AG04450 (cell line): Measurements from ENCODE around the gene IL17REL. TPM values are rescaled to one million over a fixed set of nuclear protein-coding genes. Genes with fewer than 3 reads are reported as not detected.

Experiments
- CTCF ChIA-PET: fragments of 300-600, 350-600 bp; formaldehyde crosslinking; extraction: SDS; loops from one replicate; lab custom pipeline; 2022; ENCODE audit warnings: antibody characterized with exemption, inconsistent platforms; lab: Charles Lee
- POLR2A ChIA-PET: fragments of 350-600 bp; formaldehyde crosslinking; extraction: SDS; loops from one replicate; lab custom pipeline; 2021; ENCODE audit warnings: antibody characterized with exemption, inconsistent platforms; lab: Yijun Ruan, JAX
- DNase-seq: peaks from one replicate; pipeline ENCODE4 v3.0.0-alpha.2; 2011; ENCODE audit warnings: low read depth, low spot score
- H3K27ac ChIP-seq: one replicate; pipeline ENCODE4 v1.5.1; 2012; ENCODE audit warnings: low read depth, low read length, control low read depth
- H3K27me3 ChIP-seq: one replicate; pipeline ENCODE4 v1.6.0; 2012; ENCODE audit warnings: low read length; ENCODE audit not compliant: control insufficient read depth, insufficient read depth
- H3K4me3 ChIP-seq: 2 replicates; pipeline ENCODE4 v1.5.1; 2011; ENCODE audit warnings: mild to moderate bottlenecking, low read depth, low read length, control low read depth
- H3K9me3 ChIP-seq: 2 replicates; pipeline ENCODE4 v1.5.1; 2012; ENCODE audit warnings: low read length; ENCODE audit not compliant: control insufficient read depth, insufficient read depth
- CTCF ChIP-seq: IDR thresholded peaks from 2 replicates; pipeline ENCODE4 v1.5.1; 2011; ENCODE audit warnings: low read depth, low read length, control low read depth, inconsistent platforms
- polyA plus RNA-seq: library from polyadenylated mRNA; depleted of rRNA; stranded (reverse); fragments of >200 nt; gene quantifications from 2 replicates; pipeline ENCODE4 v1.2.3, GENCODE V29; 2011

The IL17REL gene
- polyA plus RNA-seq, 1 experiment: not detected

- H3K27ac ChIP-seq: no peak overlapping the region
- ChIA-PET CTCF (no interaction called here), POLR2A (no interaction called here)
- no peak for DNase-seq
- H3K4me3 ChIP-seq: no peak overlapping the region
- H3K9me3 ChIP-seq: peaks cover 6% of the 10 kb centered on the region; the same call in 1 of the 2 replicates
- no peaks in the 10 kb centered on the region for H3K27me3 ChIP-seq
- no peak for TF ChIP-seq CTCF
Measured at GRCh38 chr22:49975543-49976389, 36.8 kb downstream of the IL17REL start.

GRCh38 chr22:49973018-49973961, 39.3 kb downstream of the IL17REL start:
- DNase-seq: no peak
- H3K4me3 ChIP-seq: no peak overlapping the region
- no peak for TF ChIP-seq CTCF

GRCh38 chr22:49972163-49973017, 40.2 kb downstream of the IL17REL start:
- no peak for DNase-seq
- CTCF ChIA-PET: no interaction called here
- TF ChIP-seq CTCF: no peak
- no peaks in the 10 kb centered on the region for H3K27me3 ChIP-seq
- POLR2A ChIA-PET: interaction anchor here (0.7 kb wide), 2 partner anchors 10 to 180 kb away, joined by 3 to 6 read pairs; no protein-coding TSS in a partner anchor
- H3K27ac ChIP-seq: no peak overlapping the region
- H3K9me3 ChIP-seq: peaks cover 3% of the 10 kb centered on the region; the same call in 1 of the 2 replicates
- peak overlapping the region; percentile 55; the same call in 1 of the 2 replicates for H3K4me3 ChIP-seq

More at GRCh38 chr22:49973018-49973961, 39.3 kb downstream of the IL17REL start:
- no peak overlapping the region for H3K27ac ChIP-seq
- CTCF ChIA-PET: no interaction called here
- no peaks in the 10 kb centered on the region for H3K27me3 ChIP-seq
- peaks cover 3% of the 10 kb centered on the region; the same call in 1 of the 2 replicates for H3K9me3 ChIP-seq
- POLR2A ChIA-PET: no interaction called here

GRCh38 chr22:49971232-49972162, 41.1 kb downstream of the IL17REL start:
- peak overlapping the region; percentile 55 for H3K4me3 ChIP-seq
- peak overlapping the region; percentile 92 for H3K27ac ChIP-seq
- no peak for DNase-seq
- CTCF ChIA-PET: no interaction called here
- TF ChIP-seq CTCF: no peak
- POLR2A ChIA-PET: interaction anchor here (0.6 to 1.0 kb wide), 5 partner anchors 9 to 181 kb away, joined by 3 to 12 read pairs (median 4); no protein-coding TSS in a partner anchor
- H3K9me3 ChIP-seq: peaks cover 3% of the 10 kb centered on the region; the same call in 1 of the 2 replicates
- no peaks in the 10 kb centered on the region for H3K27me3 ChIP-seq
